HCT116 (cell line): ENCODE data around the gene CLDN5. TPM values are rescaled to one million over a fixed set of nuclear protein-coding genes. Genes with fewer than 3 reads are reported as not detected.

Experiments
- ATAC-seq: fragments of 200-7000 bp; cut with Tn5 transposase; 2 replicates; pipeline ENCODE4 v1.9.1; 2020; ENCODE audit warnings: mild to moderate bottlenecking, moderate library complexity
- BruUV-seq: library from RNA; stranded (reverse); fragments of 400-500 nt; replicated peaks from 2 replicates; lab custom pipeline; 2021; lab: Mats Ljungman, UMichigan
- CTCF ChIA-PET: fragments of 300-600 bp; sonication (Branson Sonifier 250); formaldehyde crosslinking; loops from one replicate; lab custom pipeline; 2021; ENCODE audit warnings: antibody characterized with exemption; lab: Charles Lee
- POLR2A ChIA-PET: fragments of 300-600, 350-600 bp; sonication (Branson Sonifier 250); formaldehyde crosslinking; loops from one replicate; lab custom pipeline; 2021; ENCODE audit warnings: antibody characterized with exemption; lab: Charles Lee
- RAD21 ChIA-PET, 2 experiments: fragments of 300-600 bp; sonication (Branson Sonifier 250); formaldehyde crosslinking; loops; one replicate each; lab custom pipeline; 2023; ENCODE audit warnings: low total read pairs in 2 of 2; ENCODE audit not compliant: uncharacterized antibody in 2 of 2, unreplicated experiment in 2 of 2, low non-redundant PET in 1 of 2; lab: Charles Lee
- DNase-seq: peaks from one replicate; pipeline ENCODE4 v3.0.0-alpha.2; 2010; ENCODE audit warnings: low read depth, low spot score
- H2AFZ ChIP-seq: fragments of 200-600 bp; shearing (Covaris generic), sonication (generic); 2 replicates; pipeline ENCODE4 v1.6.1; 2017; ENCODE audit warnings: low read depth, mixed run types, mixed read lengths, antibody characterized with exemption, low read length; ENCODE audit not compliant: poor library complexity, severe bottlenecking
- H3K27ac ChIP-seq: 2 replicates; pipeline ENCODE4 v1.5.1; 2012; ENCODE audit warnings: low read depth, low read length
- H3K27me3 ChIP-seq: fragments of 200-600 bp; sonication (generic); 2 replicates; pipeline ENCODE4 v1.6.1; 2016; ENCODE audit warnings: mixed run types, low read length, mixed read lengths; ENCODE audit not compliant: insufficient read depth
- H3K36me3 ChIP-seq, 2 experiments: fragments of 200-500 bp in 1 of 2; fragments of 200-600 bp in 1 of 2; sonication (Bioruptor generic) in 1 of 2; sonication (generic) in 1 of 2; 2 replicates each; pipeline versions ENCODE4 v1.5.1 to v1.6.1; 2014 to 2016; ENCODE audit warnings: low read length in 2 of 2, inconsistent platforms in 1 of 2, mixed read lengths in 1 of 2, mixed run types in 1 of 2; ENCODE audit not compliant: insufficient read depth in 2 of 2, control insufficient read depth in 1 of 2
- H3K4me1 ChIP-seq, 2 experiments: fragments of 200-600 bp in 1 of 2; sonication (generic) in 1 of 2; 2 replicates each; pipeline versions ENCODE4 v1.5.1 to v1.6.1; 2012 to 2017; ENCODE audit warnings: low read length in 2 of 2, inconsistent platforms in 1 of 2, mild to moderate bottlenecking in 1 of 2, mixed read lengths in 1 of 2, mixed run types in 1 of 2, moderate library complexity in 1 of 2; ENCODE audit not compliant: insufficient read depth in 2 of 2, control insufficient read depth in 1 of 2
- H3K4me2 ChIP-seq: fragments of 200-600 bp; sonication (generic); 2 replicates; pipeline ENCODE4 v1.6.1; 2017; ENCODE audit warnings: mixed run types, low read length, mixed read lengths
- H3K4me3 ChIP-seq, 2 experiments: fragments of 200-600 bp in 1 of 2; sonication (generic) in 1 of 2; replicated peaks in 1 of 2; 2 replicates each; pipeline ENCODE4 v1.5.1; 2011 to 2016; ENCODE audit warnings: low read length in 2 of 2, control low read depth in 1 of 2, low read depth in 1 of 2, mild to moderate bottlenecking in 1 of 2, mixed read lengths in 1 of 2, mixed run types in 1 of 2
- H3K79me2 ChIP-seq: fragments of 200-600 bp; sonication (generic); 2 replicates; pipeline ENCODE4 v1.6.1; 2017; ENCODE audit warnings: mild to moderate bottlenecking, mixed run types, low read length, moderate library complexity, mixed read lengths; ENCODE audit not compliant: insufficient read depth
- H3K9ac ChIP-seq: fragments of 200-600 bp; sonication (generic); 2 replicates; pipeline ENCODE4 v1.6.1; 2016; ENCODE audit warnings: low read length, mixed read lengths
- H3K9me2 ChIP-seq: fragments of 200-600 bp; sonication (generic), shearing (Covaris generic); 2 replicates; pipeline ENCODE4 v1.6.1; 2017; ENCODE audit warnings: mixed run types, mild to moderate bottlenecking, moderate library complexity; ENCODE audit not compliant: insufficient read depth
- H3K9me3 ChIP-seq, 2 experiments: fragments of 200-500 bp in 1 of 2; fragments of 200-600 bp in 1 of 2; sonication (Bioruptor generic) in 1 of 2; sonication (generic) in 1 of 2; 2 replicates each; pipeline ENCODE4 v1.6.1; 2014 to 2017; ENCODE audit warnings: low read length in 2 of 2, mixed read lengths in 2 of 2, inconsistent platforms in 1 of 2, low read depth in 1 of 2, mild to moderate bottlenecking in 1 of 2, mixed run types in 1 of 2, moderate library complexity in 1 of 2; ENCODE audit not compliant: control insufficient read depth in 1 of 2, insufficient read depth in 1 of 2
- H4K20me1 ChIP-seq: fragments of 200-600 bp; sonication (generic), shearing (Covaris generic); 2 replicates; pipeline ENCODE4 v1.6.1; 2017; ENCODE audit warnings: mixed run types, mild to moderate bottlenecking, moderate library complexity; ENCODE audit not compliant: insufficient read depth
- CBX3 ChIP-seq: IDR thresholded peaks from 2 replicates; pipeline ENCODE4 v1.6.1; 2012; ENCODE audit warnings: low read depth
- EZH2phosphoT487 ChIP-seq: fragments of 200-600 bp; IDR thresholded peaks from 2 replicates; pipeline ENCODE4 v1.6.1; 2018; ENCODE audit warnings: antibody characterized with exemption, borderline replicate concordance
- POLR2A ChIP-seq: IDR thresholded peaks from 2 replicates; pipeline ENCODE4 v1.7.0; 2011; ENCODE audit warnings: borderline replicate concordance; ENCODE audit not compliant: insufficient read depth, insufficient read length; ENCODE audit errors: extremely low read depth
- POLR2AphosphoS5 ChIP-seq: IDR thresholded peaks from 2 replicates; pipeline ENCODE4 v1.6.1; 2011; ENCODE audit warnings: mild to moderate bottlenecking, low read depth, low read length, moderate library complexity
- RAD21 ChIP-seq: IDR thresholded peaks from 2 replicates; pipeline ENCODE4 v1.6.1; 2012; ENCODE audit warnings: low read depth, mild to moderate bottlenecking
- SIN3A ChIP-seq: IDR thresholded peaks from 2 replicates; pipeline ENCODE4 v1.6.1; 2012; ENCODE audit warnings: low read depth
- SP1 ChIP-seq: IDR thresholded peaks from 2 replicates; pipeline ENCODE4 v1.6.1; 2012; ENCODE audit warnings: low read depth
- SRF ChIP-seq: IDR thresholded peaks from 2 replicates; pipeline ENCODE4 v1.6.1; 2012; ENCODE audit warnings: low read depth
- TCF7L2 ChIP-seq: IDR thresholded peaks from 2 replicates; pipeline ENCODE4 v1.7.0; 2011; ENCODE audit warnings: borderline replicate concordance, inconsistent platforms; ENCODE audit not compliant: insufficient read depth, insufficient read length; ENCODE audit errors: extremely low read depth
- YY1 ChIP-seq: IDR thresholded peaks from 2 replicates; pipeline ENCODE4 v1.6.1; 2011; ENCODE audit warnings: low read length, low read depth, moderate library complexity, mild to moderate bottlenecking; ENCODE audit not compliant: insufficient replicate concordance; ENCODE audit errors: extremely low read depth
- ZNF274 ChIP-seq: fragments of 200-500 bp; sonication (Bioruptor generic); IDR thresholded peaks from 2 replicates; pipeline ENCODE4 v1.6.1; 2014; ENCODE audit warnings: mild to moderate bottlenecking, low read depth, low read length, inconsistent platforms
- intact Hi-C: fragments of 100-400 bp; cut with micrococcal nuclease; formaldehyde crosslinking; loops from 2 replicates; pipeline ENCODE4 v1.10.0; 2022
- total RNA-seq: library from RNA; stranded (reverse); gene quantifications from one replicate; pipeline ENCODE4 v1.2.1, GENCODE V29; 2021; ENCODE audit not compliant: unreplicated experiment
- TF ChIP-seq, protein P1 (sequence below): IDR thresholded peaks from 2 replicates; pipeline ENCODE4 v1.6.1; 2012
- TF ChIP-seq, protein P2 (sequence below): IDR thresholded peaks from 2 replicates; pipeline ENCODE4 v1.6.1; 2011; ENCODE audit warnings: mild to moderate bottlenecking, low read length, moderate library complexity; ENCODE audit not compliant: insufficient replicate concordance; ENCODE audit errors: extremely low read depth
- TF ChIP-seq, protein P3 (sequence below): IDR thresholded peaks from 2 replicates; pipeline ENCODE4 v1.6.1; 2012; ENCODE audit warnings: low read depth
- TF ChIP-seq, protein P4 (sequence below), 3 experiments: fragments of 200-600 bp in 1 of 3; sonication (generic) in 1 of 3; IDR thresholded peaks in 2 of 3; conservative IDR thresholded peaks in 1 of 3; 2 replicates each; pipeline ENCODE4 v1.5.1; 2012 to 2017; ENCODE audit warnings: low read depth in 2 of 3, low read length in 2 of 3, antibody characterized with exemption in 1 of 3, borderline replicate concordance in 1 of 3, control low read depth in 1 of 3, mild to moderate bottlenecking in 1 of 3, mixed read lengths in 1 of 3, mixed run types in 1 of 3, moderate library complexity in 1 of 3; ENCODE audit not compliant: insufficient read depth in 1 of 3

CLDN5 gene
- total RNA-seq, 1 experiment from 2014 or later: 0.32 TPM

DNA sequence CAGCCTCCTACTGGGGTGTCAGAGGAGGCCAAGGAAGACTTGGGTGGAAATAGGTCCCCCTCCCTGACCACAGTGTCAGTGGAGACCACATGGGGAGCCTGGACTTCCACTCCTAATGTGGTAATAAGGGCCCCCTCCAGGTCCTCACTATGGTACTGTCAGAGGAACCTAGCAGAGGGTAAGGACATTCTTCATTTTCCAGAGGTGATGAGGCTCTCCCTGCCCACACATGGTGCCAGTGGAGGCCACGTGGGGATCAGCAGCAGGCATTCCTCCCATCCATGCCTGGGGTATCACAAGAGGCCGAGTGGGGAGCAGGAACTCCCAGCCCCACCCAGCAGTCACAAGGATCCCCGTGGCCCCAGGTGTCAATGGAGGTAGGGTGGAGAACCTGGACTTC, 6.5 kb upstream of the CLDN5 start:
- H3K9ac ChIP-seq: no peak overlapping the region
- ChIA-PET CTCF (no interaction called here), POLR2A (no interaction called here), RAD21 (no interaction called here)
- peak; percentile 52 for ATAC-seq
- H3K27me3 ChIP-seq: no peaks in the 10 kb centered on the region
- no peaks in the 10 kb centered on the region for H3K79me2 ChIP-seq
- H3K4me3 ChIP-seq: no peak overlapping the region
- no peak for DNase-seq
- intact Hi-C loops: no loop called here
- no peaks in the 10 kb centered on the region for H4K20me1 ChIP-seq
- H3K4me2 ChIP-seq: no peak overlapping the region
- no peak overlapping the region for H2AFZ ChIP-seq
- H3K9me2 ChIP-seq: no peaks in the 10 kb centered on the region
- H3K4me1 ChIP-seq: peaks cover 0 to 5% of the 10 kb centered on the region in 2 experiments; a peak in 1 of 4 replicates
- no peaks in the 10 kb centered on the region for H3K9me3 ChIP-seq
- TF ChIP-seq, protein P1, sequence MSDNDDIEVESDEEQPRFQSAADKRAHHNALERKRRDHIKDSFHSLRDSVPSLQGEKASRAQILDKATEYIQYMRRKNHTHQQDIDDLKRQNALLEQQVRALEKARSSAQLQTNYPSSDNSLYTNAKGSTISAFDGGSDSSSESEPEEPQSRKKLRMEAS: no peak
- no peak for TF ChIP-seq SRF
- TF ChIP-seq YY1: no peak
- TF ChIP-seq ZNF274: no peak
- TF ChIP-seq SIN3A: no peak
- TF ChIP-seq RAD21: no peak
- TF ChIP-seq, protein P2, sequence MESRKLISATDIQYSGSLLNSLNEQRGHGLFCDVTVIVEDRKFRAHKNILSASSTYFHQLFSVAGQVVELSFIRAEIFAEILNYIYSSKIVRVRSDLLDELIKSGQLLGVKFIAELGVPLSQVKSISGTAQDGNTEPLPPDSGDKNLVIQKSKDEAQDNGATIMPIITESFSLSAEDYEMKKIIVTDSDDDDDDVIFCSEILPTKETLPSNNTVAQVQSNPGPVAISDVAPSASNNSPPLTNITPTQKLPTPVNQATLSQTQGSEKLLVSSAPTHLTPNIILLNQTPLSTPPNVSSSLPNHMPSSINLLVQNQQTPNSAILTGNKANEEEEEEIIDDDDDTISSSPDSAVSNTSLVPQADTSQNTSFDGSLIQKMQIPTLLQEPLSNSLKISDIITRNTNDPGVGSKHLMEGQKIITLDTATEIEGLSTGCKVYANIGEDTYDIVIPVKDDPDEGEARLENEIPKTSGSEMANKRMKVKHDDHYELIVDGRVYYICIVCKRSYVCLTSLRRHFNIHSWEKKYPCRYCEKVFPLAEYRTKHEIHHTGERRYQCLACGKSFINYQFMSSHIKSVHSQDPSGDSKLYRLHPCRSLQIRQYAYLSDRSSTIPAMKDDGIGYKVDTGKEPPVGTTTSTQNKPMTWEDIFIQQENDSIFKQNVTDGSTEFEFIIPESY: no peak
- no peak for TF ChIP-seq POLR2A
- TF ChIP-seq, protein P3, sequence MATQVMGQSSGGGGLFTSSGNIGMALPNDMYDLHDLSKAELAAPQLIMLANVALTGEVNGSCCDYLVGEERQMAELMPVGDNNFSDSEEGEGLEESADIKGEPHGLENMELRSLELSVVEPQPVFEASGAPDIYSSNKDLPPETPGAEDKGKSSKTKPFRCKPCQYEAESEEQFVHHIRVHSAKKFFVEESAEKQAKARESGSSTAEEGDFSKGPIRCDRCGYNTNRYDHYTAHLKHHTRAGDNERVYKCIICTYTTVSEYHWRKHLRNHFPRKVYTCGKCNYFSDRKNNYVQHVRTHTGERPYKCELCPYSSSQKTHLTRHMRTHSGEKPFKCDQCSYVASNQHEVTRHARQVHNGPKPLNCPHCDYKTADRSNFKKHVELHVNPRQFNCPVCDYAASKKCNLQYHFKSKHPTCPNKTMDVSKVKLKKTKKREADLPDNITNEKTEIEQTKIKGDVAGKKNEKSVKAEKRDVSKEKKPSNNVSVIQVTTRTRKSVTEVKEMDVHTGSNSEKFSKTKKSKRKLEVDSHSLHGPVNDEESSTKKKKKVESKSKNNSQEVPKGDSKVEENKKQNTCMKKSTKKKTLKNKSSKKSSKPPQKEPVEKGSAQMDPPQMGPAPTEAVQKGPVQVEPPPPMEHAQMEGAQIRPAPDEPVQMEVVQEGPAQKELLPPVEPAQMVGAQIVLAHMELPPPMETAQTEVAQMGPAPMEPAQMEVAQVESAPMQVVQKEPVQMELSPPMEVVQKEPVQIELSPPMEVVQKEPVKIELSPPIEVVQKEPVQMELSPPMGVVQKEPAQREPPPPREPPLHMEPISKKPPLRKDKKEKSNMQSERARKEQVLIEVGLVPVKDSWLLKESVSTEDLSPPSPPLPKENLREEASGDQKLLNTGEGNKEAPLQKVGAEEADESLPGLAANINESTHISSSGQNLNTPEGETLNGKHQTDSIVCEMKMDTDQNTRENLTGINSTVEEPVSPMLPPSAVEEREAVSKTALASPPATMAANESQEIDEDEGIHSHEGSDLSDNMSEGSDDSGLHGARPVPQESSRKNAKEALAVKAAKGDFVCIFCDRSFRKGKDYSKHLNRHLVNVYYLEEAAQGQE: no peak
- no peak for TF ChIP-seq TCF7L2
- no peak for TF ChIP-seq POLR2AphosphoS5
- TF ChIP-seq, protein P4, sequence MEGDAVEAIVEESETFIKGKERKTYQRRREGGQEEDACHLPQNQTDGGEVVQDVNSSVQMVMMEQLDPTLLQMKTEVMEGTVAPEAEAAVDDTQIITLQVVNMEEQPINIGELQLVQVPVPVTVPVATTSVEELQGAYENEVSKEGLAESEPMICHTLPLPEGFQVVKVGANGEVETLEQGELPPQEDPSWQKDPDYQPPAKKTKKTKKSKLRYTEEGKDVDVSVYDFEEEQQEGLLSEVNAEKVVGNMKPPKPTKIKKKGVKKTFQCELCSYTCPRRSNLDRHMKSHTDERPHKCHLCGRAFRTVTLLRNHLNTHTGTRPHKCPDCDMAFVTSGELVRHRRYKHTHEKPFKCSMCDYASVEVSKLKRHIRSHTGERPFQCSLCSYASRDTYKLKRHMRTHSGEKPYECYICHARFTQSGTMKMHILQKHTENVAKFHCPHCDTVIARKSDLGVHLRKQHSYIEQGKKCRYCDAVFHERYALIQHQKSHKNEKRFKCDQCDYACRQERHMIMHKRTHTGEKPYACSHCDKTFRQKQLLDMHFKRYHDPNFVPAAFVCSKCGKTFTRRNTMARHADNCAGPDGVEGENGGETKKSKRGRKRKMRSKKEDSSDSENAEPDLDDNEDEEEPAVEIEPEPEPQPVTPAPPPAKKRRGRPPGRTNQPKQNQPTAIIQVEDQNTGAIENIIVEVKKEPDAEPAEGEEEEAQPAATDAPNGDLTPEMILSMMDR (IDR thresholded peaks at IDR 0.05 in 2 of 3, conservative IDR thresholded peaks at IDR 0.05 in 1 of 3; ENCODE audit: borderline replicate concordance in 1 of 3, insufficient read depth in 1 of 3, low read depth in 2 of 3, low read length in 2 of 3): no peak
- no peak for TF ChIP-seq EZH2phosphoT487
- TF ChIP-seq CBX3: no peak
- TF ChIP-seq SP1: no peak
- no peak overlapping the region for H3K27ac ChIP-seq
- H3K36me3 ChIP-seq: no peaks in the 10 kb centered on the region
- BruUV-seq: no TSS peak
